Measurements from ENCODE around the gene SOAT1. TPM values are rescaled to one million over a fixed set of nuclear protein-coding genes. Genes with fewer than 3 reads are reported as not detected.

SOAT1 gene
- total and polyA plus RNA-seq, 2 of the 4 experiments (the other 2 are of a cell fraction): 19.5 to 19.8 TPM

DNA sequence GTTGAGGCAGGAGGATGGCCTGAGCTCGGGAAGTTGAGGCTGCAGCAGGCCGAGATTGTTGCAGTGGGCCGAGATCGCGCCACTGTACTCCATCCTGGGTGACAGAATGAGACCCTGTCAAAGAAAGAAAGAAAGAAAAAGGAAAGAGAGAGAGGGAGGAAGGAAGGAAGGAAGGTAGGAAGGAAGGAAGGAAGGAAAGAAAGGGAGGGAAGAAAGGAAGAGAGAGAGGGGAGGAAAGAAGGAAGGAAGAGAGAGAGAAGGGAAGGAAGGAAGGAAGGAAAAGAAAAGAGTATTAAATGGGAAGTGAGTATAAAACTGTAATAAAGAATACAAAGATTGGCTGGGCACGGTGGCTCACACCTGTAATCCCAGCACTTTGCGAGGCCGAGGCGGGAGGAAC lies 45.7 kb upstream of the SOAT1 start:
- Histone ChIP-seq H4K20me1 (ENCODE audit: insufficient read depth, low read length) (no peaks in the 10 kb centered on the region), H3K23ac (ENCODE audit: low read depth, low read length) (no peak overlapping the region), H4K8ac (ENCODE audit: low read depth in 2 of 2, low read length in 2 of 2) (no peak overlapping the region), H3K79me1 (ENCODE audit: low read depth in 1 of 2, low read length in 2 of 2) (no peaks in the 10 kb centered on the region), H2BK15ac (ENCODE audit: low read depth, low read length) (no peak overlapping the region), H3K27ac (ENCODE audit: insufficient read depth, low read length) (no peak overlapping the region), H2BK5ac (ENCODE audit: low read depth, low read length, poor library complexity, severe bottlenecking) (no peak overlapping the region), H3K27me3 (ENCODE audit: control insufficient read depth, insufficient read depth, low read length) (no peaks in the 10 kb centered on the region), H3K4ac (ENCODE audit: low read depth, low read length) (no peak overlapping the region), H2BK120ac (ENCODE audit: low read depth, low read length) (no peak overlapping the region), H3K36me3 (ENCODE audit: control insufficient read depth, insufficient read depth, low read length) (no peaks in the 10 kb centered on the region), H3K9ac (ENCODE audit: low read depth, low read length) (no peak overlapping the region), H3K56ac (ENCODE audit: extremely low read depth, insufficient read depth, low read length) (no peak overlapping the region), H3K4me1 (ENCODE audit: control insufficient read depth, insufficient read depth, low read length) (no peaks in the 10 kb centered on the region), H2BK20ac (ENCODE audit: low read depth, low read length) (no peak overlapping the region), H4K91ac (ENCODE audit: insufficient read depth, low read depth, low read length) (no peak overlapping the region), H3K4me2 (ENCODE audit: low read depth, low read length) (no peak overlapping the region), H3K14ac (replicated peaks; ENCODE audit: low read depth, low read length) (no peak overlapping the region), H3K18ac (ENCODE audit: low read depth, low read length) (no peak overlapping the region), H3K4me3 (ENCODE audit: insufficient read depth, low read depth, low read length) (no peak overlapping the region), H2AK9ac (replicated peaks; ENCODE audit: low read depth, low read length, poor library complexity) (no peak overlapping the region), H3K9me1 (ENCODE audit: insufficient read depth, low read length) (no peaks in the 10 kb centered on the region), H2AFZ (replicated peaks; ENCODE audit: low read length, poor library complexity) (no peak overlapping the region), H2AK5ac (ENCODE audit: low read depth, low read length) (no peak overlapping the region), H3K9me3 (ENCODE audit: control insufficient read depth, insufficient read depth, low read length) (no peaks in the 10 kb centered on the region), H4K5ac (ENCODE audit: low read depth, low read length) (no peak overlapping the region)
- no TSS peak for BruUV-seq (replicated peaks)
- no peak for ATAC-seq (ENCODE audit: low read depth)
- no peak for TF ChIP-seq RFX5 (IDR thresholded peaks at IDR 0.05; ENCODE audit: low read depth, low read length)
- no peak for TF ChIP-seq CHD1 (IDR thresholded peaks at IDR 0.05; ENCODE audit: low read depth, low read length)
- TF ChIP-seq BHLHE40 (IDR thresholded peaks at IDR 0.05; ENCODE audit: low read depth, low read length): no peak
- TF ChIP-seq NFE2L2 (IDR thresholded peaks at IDR 0.05; ENCODE audit: low read depth, low read length): no peak
- TF ChIP-seq CTCF (conservative IDR thresholded peaks at IDR 0.05; ENCODE audit: low read depth, low read length): no peak
- no peak for TF ChIP-seq CEBPB (IDR thresholded peaks at IDR 0.05; ENCODE audit: low read depth, low read length)
- no peak for TF ChIP-seq FOS (IDR thresholded peaks at IDR 0.05; ENCODE audit: low read depth, low read length)
- TF ChIP-seq POLR2A (IDR thresholded peaks at IDR 0.05; ENCODE audit: low read depth, low read length): no peak
- no peak for TF ChIP-seq RCOR1 (IDR thresholded peaks at IDR 0.05; ENCODE audit: insufficient replicate concordance, low read length)
- no peak for TF ChIP-seq ELK1 (IDR thresholded peaks at IDR 0.05; ENCODE audit: borderline replicate concordance, low read depth, low read length)
- dilution Hi-C loops (cut with HindIII; ENCODE audit: low sequenced_read_pairs, unreplicated experiment): no loop called here
- no peak for DNase-seq
- 85% methylated on average over 5 of the region's 9 CpGs; no CpG with 5 or more reads in 1 of the 2 experiments for WGBS, 2 experiments (ENCODE audit: extremely low coverage in 2 of 2, insufficient read length in 1 of 2)
- ChIA-PET CTCF (interaction anchor here (0.6 to 1.5 kb wide), 2 partner anchors 44 to 122 kb away, joined by 5 to 7 read pairs; no protein-coding TSS in a partner anchor), POLR2A (ENCODE audit: unreplicated experiment) (no interaction called here)
- intact Hi-C loops (cut with micrococcal nuclease): no loop called here
- in situ Hi-C loops (cut with MboI; ENCODE audit: low sequenced_read_pairs): loop anchor here (25.0 kb wide), 1 partner anchor 564 kb away; no protein-coding TSS in a partner anchor
